Type B pancreatic cell (in vitro differentiated cells): ENCODE results near the gene MISP. TPM values are rescaled to one million over a fixed set of nuclear protein-coding genes. Genes with fewer than 3 reads are reported as not detected.

Experiments
- DNase-seq: peaks from one replicate; pipeline ENCODE4 v3.0.0; 2021; ENCODE audit warnings: mixed read lengths; ENCODE audit not compliant: unreplicated experiment; ENCODE audit errors: extremely low spot score
- H3K27ac Mint-ChIP-seq: 2 replicates; pipeline ENCODE4 v1.8.0; 2021; ENCODE audit warnings: mild to moderate bottlenecking, mixed read lengths
- H3K27me3 Mint-ChIP-seq: 2 replicates; pipeline ENCODE4 v1.8.0; 2021; ENCODE audit warnings: mixed read lengths
- H3K36me3 Mint-ChIP-seq: 2 replicates; pipeline ENCODE4 v1.8.0; 2021; ENCODE audit warnings: mixed read lengths
- H3K4me1 Mint-ChIP-seq: one replicate; pipeline ENCODE4 v1.8.0; 2021; ENCODE audit warnings: mixed read lengths; ENCODE audit not compliant: unreplicated experiment
- H3K4me3 Mint-ChIP-seq: 2 replicates; pipeline ENCODE4 v1.8.0; 2021; ENCODE audit warnings: mild to moderate bottlenecking, mixed read lengths
- H3K9me3 Mint-ChIP-seq: 2 replicates; pipeline ENCODE4 v1.8.0; 2021; ENCODE audit warnings: mixed read lengths
- total RNA-seq: library from RNA; stranded (reverse); gene quantifications from 2 replicates; pipeline ENCODE4 v1.2.1, GENCODE V29; 2021; ENCODE audit warnings: low replicate concordance
- TF ChIP-seq, protein P1 (sequence below): fragments of 200-600 bp; sonication (generic); conservative IDR thresholded peaks from 2 replicates; pipeline ENCODE4 v1.5.0; 2021; ENCODE audit warnings: antibody characterized with exemption, mild to moderate bottlenecking

The MISP gene
- total RNA-seq, 1 donor from 2014 or later, result 9.4 TPM

DNA sequence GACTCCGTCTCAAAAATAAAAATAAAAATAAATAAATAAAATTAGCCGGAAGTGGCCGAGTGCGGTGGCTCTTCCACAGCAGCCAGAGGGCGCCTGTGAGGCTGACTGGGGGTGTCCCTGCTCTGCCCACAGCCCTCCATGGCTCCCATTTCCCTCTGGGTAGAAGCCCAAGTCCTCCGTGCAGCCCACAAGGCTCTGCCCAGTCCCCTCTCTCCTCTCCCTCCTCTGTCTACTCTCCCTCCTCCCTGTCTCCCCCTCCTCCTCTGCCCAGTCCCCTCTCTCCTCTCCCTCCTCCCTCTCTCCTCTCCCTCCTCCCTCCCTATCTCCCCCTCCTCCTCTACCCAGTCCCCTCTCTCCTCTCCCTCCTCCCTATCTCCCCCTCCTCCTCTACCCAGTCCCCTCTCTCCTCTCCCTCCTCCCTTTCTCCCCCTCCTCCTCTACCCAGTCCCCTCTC lies 20.4 kb downstream of the MISP start:
- no peak overlapping the region for H3K4me3 Mint-ChIP-seq
- H3K36me3 Mint-ChIP-seq, result no peaks in the 10 kb centered on the region
- no peak overlapping the region for H3K27ac Mint-ChIP-seq
- H3K4me1 Mint-ChIP-seq, result peaks cover 3% of the 10 kb centered on the region
- TF ChIP-seq, protein P1, sequence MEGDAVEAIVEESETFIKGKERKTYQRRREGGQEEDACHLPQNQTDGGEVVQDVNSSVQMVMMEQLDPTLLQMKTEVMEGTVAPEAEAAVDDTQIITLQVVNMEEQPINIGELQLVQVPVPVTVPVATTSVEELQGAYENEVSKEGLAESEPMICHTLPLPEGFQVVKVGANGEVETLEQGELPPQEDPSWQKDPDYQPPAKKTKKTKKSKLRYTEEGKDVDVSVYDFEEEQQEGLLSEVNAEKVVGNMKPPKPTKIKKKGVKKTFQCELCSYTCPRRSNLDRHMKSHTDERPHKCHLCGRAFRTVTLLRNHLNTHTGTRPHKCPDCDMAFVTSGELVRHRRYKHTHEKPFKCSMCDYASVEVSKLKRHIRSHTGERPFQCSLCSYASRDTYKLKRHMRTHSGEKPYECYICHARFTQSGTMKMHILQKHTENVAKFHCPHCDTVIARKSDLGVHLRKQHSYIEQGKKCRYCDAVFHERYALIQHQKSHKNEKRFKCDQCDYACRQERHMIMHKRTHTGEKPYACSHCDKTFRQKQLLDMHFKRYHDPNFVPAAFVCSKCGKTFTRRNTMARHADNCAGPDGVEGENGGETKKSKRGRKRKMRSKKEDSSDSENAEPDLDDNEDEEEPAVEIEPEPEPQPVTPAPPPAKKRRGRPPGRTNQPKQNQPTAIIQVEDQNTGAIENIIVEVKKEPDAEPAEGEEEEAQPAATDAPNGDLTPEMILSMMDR, result peak; percentile 73
- no peak for DNase-seq
- no peaks in the 10 kb centered on the region for H3K27me3 Mint-ChIP-seq
- no peaks in the 10 kb centered on the region for H3K9me3 Mint-ChIP-seq

DNA sequence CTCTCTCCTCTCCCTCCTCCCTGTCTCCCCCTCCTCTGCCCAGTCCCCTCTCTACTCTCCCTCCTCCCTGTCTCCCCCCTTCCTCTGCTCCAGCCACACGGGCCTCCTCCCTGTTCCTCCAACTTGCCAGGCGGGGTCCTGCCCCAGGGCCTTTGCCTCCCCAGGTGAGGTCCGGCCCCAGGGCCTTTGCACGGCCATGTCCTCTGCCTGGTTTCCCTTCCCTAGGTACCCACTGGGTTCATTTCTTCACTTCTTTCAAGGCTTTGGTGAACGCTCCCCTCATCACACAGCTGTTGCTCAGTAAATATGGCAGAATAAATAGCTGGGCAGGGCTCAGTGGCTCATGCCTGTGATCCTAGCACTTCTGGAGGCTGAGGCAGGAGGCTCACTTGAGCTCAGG lies 21.2 kb downstream of the MISP start:
- Mint-ChIP-seq H3K4me3 (no peak overlapping the region), H3K27me3 (no peaks in the 10 kb centered on the region), H3K9me3 (no peaks in the 10 kb centered on the region), H3K27ac (no peak overlapping the region), H3K4me1 (peaks cover 3% of the 10 kb centered on the region), H3K36me3 (no peaks in the 10 kb centered on the region)
- no peak for DNase-seq
- TF ChIP-seq, protein P1, result no peak

DNA sequence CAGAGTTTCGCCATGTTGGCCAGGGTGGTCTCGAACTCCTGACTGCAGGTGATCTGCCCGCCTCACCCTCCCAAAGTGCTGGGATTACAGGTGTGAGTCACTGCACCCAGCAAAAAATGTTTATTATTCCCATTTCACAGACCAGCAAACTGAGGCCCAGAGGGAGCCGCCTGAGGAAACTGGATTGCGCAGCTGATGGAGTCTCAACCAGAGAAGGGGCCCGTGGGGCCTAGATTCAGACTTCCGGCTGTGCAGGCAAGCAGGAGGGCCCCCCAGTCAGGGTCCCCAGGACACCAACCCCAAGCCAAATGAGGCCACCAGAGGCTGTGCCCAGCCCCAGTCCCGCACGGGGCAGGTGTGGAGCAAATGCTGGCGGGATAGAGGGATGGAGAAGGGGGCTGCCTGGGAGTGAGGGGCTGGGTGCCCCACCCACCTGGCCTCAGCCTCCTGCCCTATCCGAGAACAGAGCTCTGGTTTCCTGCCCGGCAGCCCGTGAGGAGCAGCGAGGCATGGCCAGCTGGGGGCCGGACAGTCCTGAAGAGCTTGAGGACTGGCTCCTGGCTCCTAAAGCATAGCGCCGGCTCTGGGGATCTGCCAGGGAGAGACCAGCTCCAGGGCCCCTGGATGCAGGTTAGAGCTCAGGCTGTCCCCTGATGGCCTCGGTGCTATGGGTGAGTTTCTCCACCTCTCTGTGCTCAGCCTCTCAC lies 22.0 kb downstream of the MISP start:
- Mint-ChIP-seq H3K4me1 (peaks cover 3% of the 10 kb centered on the region), H3K4me3 (no peak overlapping the region), H3K27me3 (no peaks in the 10 kb centered on the region), H3K9me3 (no peaks in the 10 kb centered on the region), H3K27ac (no peak overlapping the region), H3K36me3 (no peaks in the 10 kb centered on the region)
- DNase-seq, result no peak
- TF ChIP-seq, protein P1, result no peak

DNA sequence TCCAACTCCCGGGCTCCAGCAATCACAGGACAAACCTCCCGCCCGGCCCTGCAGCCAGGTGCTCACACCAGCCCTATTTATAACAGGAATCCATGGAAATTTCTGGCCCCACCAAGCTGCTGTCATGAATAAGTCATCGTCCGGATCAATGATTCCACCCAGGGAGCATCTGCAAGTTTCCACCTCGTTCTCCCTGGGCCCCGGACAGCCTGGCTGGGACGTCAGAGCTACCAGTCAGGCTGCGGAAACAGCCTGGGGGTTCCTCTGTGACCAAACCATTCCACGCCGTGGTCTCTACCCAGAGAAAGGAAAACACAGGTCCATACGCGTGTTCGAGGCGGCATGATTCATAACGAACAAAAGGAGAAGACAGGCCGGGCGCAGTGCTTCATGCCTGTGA lies 25.6 kb downstream of the MISP start:
- Mint-ChIP-seq H3K27ac (peak overlapping the region; percentile 34), H3K4me3 (no peak overlapping the region), H3K4me1 (peaks cover 5% of the 10 kb centered on the region), H3K36me3 (no peaks in the 10 kb centered on the region), H3K27me3 (no peaks in the 10 kb centered on the region), H3K9me3 (no peaks in the 10 kb centered on the region)
- TF ChIP-seq, protein P1, result no peak
- no peak for DNase-seq

DNA sequence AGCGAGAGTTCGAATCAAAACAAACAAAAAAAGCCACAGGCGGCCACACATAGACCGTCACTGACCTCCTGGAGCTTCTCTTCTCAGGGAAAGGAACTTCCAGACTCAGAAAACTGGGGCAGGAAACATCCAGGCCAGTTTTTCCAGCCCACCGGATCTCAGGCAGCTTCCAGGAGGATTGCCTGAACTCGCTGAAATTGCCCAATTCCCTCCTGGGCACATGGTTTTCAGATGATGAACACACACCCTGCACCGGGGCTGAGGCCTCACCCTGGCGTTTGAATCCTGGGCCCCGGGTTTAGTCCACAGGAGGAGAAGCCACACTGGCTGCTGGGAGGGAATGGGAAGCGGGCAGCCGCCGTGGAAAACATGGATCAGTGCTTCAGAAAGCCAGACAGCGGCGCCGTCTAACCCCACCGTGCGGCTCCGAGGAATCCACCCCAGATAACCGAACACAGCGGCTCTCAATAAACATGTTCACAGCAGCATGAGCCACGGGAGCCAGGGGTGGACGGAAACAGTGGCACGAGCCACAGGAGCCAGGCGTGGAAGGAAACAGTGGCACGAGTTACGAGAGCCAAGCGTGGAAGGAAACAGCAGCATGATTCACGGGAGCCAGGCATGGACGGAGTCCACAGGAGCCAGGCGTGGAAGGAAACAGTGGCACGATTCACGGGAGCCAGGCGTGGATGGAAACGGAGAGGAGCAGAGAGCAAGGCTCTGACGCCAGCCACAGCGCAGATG lies 28.2 kb downstream of the MISP start:
- DNase-seq, result peak; percentile 68
- Mint-ChIP-seq H3K27ac (peak overlapping the region; percentile 78), H3K4me1 (peaks cover 16% of the 10 kb centered on the region)

More for the DNA sequence above, 28.2 kb downstream of the MISP start:
- H3K27me3 Mint-ChIP-seq, result no peaks in the 10 kb centered on the region
- no peaks in the 10 kb centered on the region for H3K9me3 Mint-ChIP-seq
- TF ChIP-seq, protein P1, result no peak
- no peaks in the 10 kb centered on the region for H3K36me3 Mint-ChIP-seq
- peak overlapping the region; percentile 64 for H3K4me3 Mint-ChIP-seq
